ENCODE results near the gene CERCAM.

The CERCAM gene

GRCh38 chr9:128393970-128394369 lies 26.7 kb upstream of the CERCAM start:
- no peak overlapping the region for H3K4me3 ChIP-seq (ENCODE audit: low read depth, low read length)
- no peak for DNase-seq (ENCODE audit: low read depth)
- no peak for TF ChIP-seq CTCF (IDR thresholded peaks at IDR 0.05; ENCODE audit: insufficient read depth, low read depth, low read length, missing control alignments)

GRCh38 chr9:128394379-128395168 lies 26.1 kb upstream of the CERCAM start:
- DNase-seq (ENCODE audit: low read depth): no peak
- no peak for TF ChIP-seq CTCF (IDR thresholded peaks at IDR 0.05; ENCODE audit: insufficient read depth, low read depth, low read length, missing control alignments)
- H3K4me3 ChIP-seq (ENCODE audit: low read depth, low read length): no peak overlapping the region

- DNase-seq (ENCODE audit: low read depth): no peak
- no peak overlapping the region for H3K4me3 ChIP-seq (ENCODE audit: low read depth, low read length)
- TF ChIP-seq CTCF (IDR thresholded peaks at IDR 0.05; ENCODE audit: insufficient read depth, low read depth, low read length, missing control alignments): no peak
Observed at GRCh38 chr9:128396970-128397613, 23.6 kb upstream of the CERCAM start.

GRCh38 chr9:128397831-128398230 lies 22.8 kb upstream of the CERCAM start:
- TF ChIP-seq CTCF (IDR thresholded peaks at IDR 0.05; ENCODE audit: insufficient read depth, low read depth, low read length, missing control alignments): no peak
- DNase-seq (ENCODE audit: low read depth): no peak
- H3K4me3 ChIP-seq (ENCODE audit: low read depth, low read length): no peak overlapping the region

- H3K4me3 ChIP-seq (ENCODE audit: low read depth, low read length): no peak overlapping the region
- TF ChIP-seq CTCF (IDR thresholded peaks at IDR 0.05; ENCODE audit: insufficient read depth, low read depth, low read length, missing control alignments): no peak
- DNase-seq (ENCODE audit: low read depth): no peak
Observed at GRCh38 chr9:128399861-128400260, 20.8 kb upstream of the CERCAM start.

- TF ChIP-seq CTCF (IDR thresholded peaks at IDR 0.05; ENCODE audit: insufficient read depth, low read depth, low read length, missing control alignments): no peak
- no peak for DNase-seq (ENCODE audit: low read depth)
- no peak overlapping the region for H3K4me3 ChIP-seq (ENCODE audit: low read depth, low read length)
Observed at GRCh38 chr9:128404560-128404959, 16.1 kb upstream of the CERCAM start.
